Measurements from ENCODE around the gene BNIP3.

Gene BNIP3

DNA sequence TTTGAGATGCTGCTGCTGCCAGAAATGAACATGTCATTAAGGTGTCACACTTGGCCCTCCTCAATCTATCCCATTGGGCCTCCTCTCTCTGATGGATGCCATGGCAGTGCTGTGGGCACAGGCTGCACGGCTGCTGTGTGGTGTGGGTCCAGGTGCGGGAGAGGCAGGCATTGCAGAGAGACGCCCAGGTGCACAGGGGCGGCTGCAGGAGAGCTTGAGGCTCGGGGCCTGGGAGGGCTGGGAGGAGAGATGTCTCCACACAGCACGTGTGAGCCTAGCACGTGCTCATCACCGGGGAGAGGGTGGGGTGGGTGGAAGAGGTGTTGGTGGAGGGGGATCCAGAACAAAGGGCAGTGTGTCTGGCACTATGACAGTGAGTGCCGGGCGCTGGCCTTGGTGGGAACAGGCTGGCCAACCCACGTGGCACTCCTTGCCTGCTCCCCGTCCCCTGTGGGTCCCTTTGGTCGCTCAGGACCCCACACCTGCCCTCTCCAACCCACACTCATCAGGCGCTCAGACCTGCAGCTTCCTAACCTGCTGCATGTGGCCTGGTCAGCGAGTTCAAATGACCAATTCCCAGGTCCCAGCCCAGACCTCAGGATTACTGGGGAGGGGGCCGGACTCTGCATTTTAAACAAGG, 39.9 kb upstream of the BNIP3 start:
- H3K27ac ChIP-seq = no peak overlapping the region
- H3K4me3 ChIP-seq = no peak overlapping the region
- no peak for DNase-seq (ENCODE audit: low spot score)
- TF ChIP-seq, protein P1, sequence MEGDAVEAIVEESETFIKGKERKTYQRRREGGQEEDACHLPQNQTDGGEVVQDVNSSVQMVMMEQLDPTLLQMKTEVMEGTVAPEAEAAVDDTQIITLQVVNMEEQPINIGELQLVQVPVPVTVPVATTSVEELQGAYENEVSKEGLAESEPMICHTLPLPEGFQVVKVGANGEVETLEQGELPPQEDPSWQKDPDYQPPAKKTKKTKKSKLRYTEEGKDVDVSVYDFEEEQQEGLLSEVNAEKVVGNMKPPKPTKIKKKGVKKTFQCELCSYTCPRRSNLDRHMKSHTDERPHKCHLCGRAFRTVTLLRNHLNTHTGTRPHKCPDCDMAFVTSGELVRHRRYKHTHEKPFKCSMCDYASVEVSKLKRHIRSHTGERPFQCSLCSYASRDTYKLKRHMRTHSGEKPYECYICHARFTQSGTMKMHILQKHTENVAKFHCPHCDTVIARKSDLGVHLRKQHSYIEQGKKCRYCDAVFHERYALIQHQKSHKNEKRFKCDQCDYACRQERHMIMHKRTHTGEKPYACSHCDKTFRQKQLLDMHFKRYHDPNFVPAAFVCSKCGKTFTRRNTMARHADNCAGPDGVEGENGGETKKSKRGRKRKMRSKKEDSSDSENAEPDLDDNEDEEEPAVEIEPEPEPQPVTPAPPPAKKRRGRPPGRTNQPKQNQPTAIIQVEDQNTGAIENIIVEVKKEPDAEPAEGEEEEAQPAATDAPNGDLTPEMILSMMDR (IDR thresholded peaks at IDR 0.05) = no peak

- DNase-seq (ENCODE audit: low spot score) = no peak
- TF ChIP-seq, protein P1 (IDR thresholded peaks at IDR 0.05) = no peak
- no peak overlapping the region for H3K27ac ChIP-seq
- H3K4me3 ChIP-seq = no peak overlapping the region
Observed at GRCh38 chr10:132021046-132021445, 39.3 kb upstream of the BNIP3 start.

DNA sequence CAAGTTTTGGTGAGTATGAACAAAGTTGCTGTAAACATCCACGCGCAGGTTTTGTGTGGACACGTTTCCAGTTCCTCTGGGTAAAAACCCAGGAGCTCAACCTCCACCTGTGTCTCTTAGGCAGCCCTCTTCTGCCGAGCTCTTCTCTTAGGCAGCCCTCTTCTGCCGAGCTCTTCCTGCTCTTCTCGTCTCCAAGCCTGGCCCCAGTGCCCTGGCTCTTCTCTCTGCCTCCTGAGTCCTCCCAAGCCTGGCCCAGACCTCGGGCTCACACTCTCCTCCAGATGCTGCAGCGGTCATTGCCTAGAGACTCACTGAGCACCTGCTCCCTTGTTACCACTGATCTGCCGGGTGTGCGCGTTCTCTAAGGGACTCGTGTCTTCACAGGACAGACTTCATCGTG, 38.7 kb upstream of the BNIP3 start:
- TF ChIP-seq, protein P1 (IDR thresholded peaks at IDR 0.05) = no peak
- Histone ChIP-seq H3K4me3 (no peak overlapping the region), H3K27ac (no peak overlapping the region)
- DNase-seq (ENCODE audit: low spot score) = no peak

- TF ChIP-seq, protein P1 (IDR thresholded peaks at IDR 0.05) = no peak
- DNase-seq (ENCODE audit: low spot score) = no peak
- Histone ChIP-seq H3K4me3 (no peak overlapping the region), H3K27ac (no peak overlapping the region)
Observed at GRCh38 chr10:132019366-132019765, 37.6 kb upstream of the BNIP3 start.

- no peak for DNase-seq (ENCODE audit: low spot score)
- H3K4me3 ChIP-seq = no peak overlapping the region
- TF ChIP-seq, protein P1 (IDR thresholded peaks at IDR 0.05) = no peak
- no peak overlapping the region for H3K27ac ChIP-seq
Observed at GRCh38 chr10:132018446-132018845, 36.7 kb upstream of the BNIP3 start.

DNA sequence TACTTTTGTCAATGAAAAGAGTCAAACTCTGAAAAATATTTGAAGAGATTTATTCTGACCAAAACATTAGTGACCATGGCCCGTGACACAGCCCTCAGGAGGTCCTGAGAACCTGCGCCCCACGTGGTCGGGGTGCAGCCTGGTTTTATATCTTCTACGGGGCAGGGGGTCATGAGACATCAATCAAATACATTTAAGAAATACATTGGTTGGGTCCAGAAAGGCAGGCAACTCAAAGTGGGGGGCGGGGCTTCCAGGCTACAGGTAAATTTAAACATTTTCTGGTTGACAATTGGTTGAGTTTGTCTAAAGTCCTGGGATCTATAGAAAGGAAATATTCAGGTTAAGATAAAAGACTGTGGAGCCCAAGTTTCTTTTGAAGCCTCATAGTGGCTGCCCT, 34.8 kb upstream of the BNIP3 start:
- TF ChIP-seq, protein P1 (IDR thresholded peaks at IDR 0.05) = no peak
- no peak for DNase-seq (ENCODE audit: low spot score)
- H3K4me3 ChIP-seq = no peak overlapping the region
- H3K27ac ChIP-seq = no peak overlapping the region

DNA sequence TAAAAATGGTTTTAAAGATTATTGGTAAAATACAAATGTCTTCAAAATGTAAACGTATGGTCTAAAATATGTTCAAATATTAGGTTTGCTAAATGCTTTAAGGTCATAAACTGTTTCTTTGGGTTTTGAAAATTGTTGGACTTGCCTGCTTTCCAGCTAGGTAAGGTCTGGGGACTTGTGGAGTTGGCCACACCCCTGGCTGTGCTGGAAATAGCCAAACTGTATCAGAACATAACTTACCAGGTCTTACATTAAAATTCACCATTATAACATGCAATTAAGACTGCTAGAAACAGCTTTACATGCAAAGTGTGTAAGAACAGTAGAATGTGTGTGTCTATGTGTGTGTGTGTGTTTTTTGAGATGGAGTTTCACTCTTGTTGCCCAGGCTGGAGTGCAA, 29.7 kb upstream of the BNIP3 start:
- no peak for DNase-seq (ENCODE audit: low spot score)
- TF ChIP-seq, protein P1 (IDR thresholded peaks at IDR 0.05) = no peak

More for the DNA sequence above, 29.7 kb upstream of the BNIP3 start:
- no peak overlapping the region for H3K27ac ChIP-seq
- no peak overlapping the region for H3K4me3 ChIP-seq
